PC-3 (cell line): ENCODE results near the gene TRIM14.

Source experiments
- EZH2 ChIP-seq: fragments of 300-600 bp; sonication (generic); IDR thresholded peaks from one replicate; pipeline ENCODE4 v1.6.1; 2017; ENCODE audit warnings: antibody characterized with exemption, mild to moderate bottlenecking, low read length; ENCODE audit not compliant: unreplicated experiment
- TF ChIP-seq, protein P1 (sequence below): fragments of 300-600 bp; sonication (generic); conservative IDR thresholded peaks from 2 replicates; pipeline ENCODE4 v1.5.1; 2017; ENCODE audit warnings: antibody characterized with exemption, low read depth, mild to moderate bottlenecking, low read length

DNA sequence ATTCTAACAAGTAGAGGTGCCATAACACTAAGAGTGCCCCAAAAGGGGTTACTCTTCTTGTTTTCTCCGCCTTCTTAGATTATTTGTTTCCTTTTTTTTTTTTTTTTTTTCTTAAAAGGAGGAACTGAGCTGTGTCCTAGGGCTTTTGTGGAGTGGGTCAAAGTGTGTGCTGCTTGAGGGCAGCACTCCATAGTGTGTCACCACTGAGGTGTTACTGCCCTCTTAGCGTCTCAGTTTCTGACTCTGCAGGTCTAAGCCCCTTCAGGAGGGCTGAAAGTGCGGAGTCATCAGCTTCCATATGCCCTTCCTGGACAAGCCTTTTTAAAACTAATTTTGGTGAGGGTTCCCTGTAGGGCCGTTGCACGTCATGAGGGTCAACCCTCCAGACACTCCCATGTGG lies 75.1 kb downstream of the TRIM14 start:
- no peak for TF ChIP-seq EZH2
- TF ChIP-seq, protein P1, sequence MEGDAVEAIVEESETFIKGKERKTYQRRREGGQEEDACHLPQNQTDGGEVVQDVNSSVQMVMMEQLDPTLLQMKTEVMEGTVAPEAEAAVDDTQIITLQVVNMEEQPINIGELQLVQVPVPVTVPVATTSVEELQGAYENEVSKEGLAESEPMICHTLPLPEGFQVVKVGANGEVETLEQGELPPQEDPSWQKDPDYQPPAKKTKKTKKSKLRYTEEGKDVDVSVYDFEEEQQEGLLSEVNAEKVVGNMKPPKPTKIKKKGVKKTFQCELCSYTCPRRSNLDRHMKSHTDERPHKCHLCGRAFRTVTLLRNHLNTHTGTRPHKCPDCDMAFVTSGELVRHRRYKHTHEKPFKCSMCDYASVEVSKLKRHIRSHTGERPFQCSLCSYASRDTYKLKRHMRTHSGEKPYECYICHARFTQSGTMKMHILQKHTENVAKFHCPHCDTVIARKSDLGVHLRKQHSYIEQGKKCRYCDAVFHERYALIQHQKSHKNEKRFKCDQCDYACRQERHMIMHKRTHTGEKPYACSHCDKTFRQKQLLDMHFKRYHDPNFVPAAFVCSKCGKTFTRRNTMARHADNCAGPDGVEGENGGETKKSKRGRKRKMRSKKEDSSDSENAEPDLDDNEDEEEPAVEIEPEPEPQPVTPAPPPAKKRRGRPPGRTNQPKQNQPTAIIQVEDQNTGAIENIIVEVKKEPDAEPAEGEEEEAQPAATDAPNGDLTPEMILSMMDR = no peak
